ENCODE measurements around the gene PSMC3. TPM values are rescaled to one million over a fixed set of nuclear protein-coding genes. Genes with fewer than 3 reads are reported as not detected.

PSMC3 gene
- total and polyA plus RNA-seq, 9 of the 15 experiments (the other 6 are each of a cell fraction or from before 2014, with no cell fraction given), result 44.3 to 324 (median 240) TPM

DNA sequence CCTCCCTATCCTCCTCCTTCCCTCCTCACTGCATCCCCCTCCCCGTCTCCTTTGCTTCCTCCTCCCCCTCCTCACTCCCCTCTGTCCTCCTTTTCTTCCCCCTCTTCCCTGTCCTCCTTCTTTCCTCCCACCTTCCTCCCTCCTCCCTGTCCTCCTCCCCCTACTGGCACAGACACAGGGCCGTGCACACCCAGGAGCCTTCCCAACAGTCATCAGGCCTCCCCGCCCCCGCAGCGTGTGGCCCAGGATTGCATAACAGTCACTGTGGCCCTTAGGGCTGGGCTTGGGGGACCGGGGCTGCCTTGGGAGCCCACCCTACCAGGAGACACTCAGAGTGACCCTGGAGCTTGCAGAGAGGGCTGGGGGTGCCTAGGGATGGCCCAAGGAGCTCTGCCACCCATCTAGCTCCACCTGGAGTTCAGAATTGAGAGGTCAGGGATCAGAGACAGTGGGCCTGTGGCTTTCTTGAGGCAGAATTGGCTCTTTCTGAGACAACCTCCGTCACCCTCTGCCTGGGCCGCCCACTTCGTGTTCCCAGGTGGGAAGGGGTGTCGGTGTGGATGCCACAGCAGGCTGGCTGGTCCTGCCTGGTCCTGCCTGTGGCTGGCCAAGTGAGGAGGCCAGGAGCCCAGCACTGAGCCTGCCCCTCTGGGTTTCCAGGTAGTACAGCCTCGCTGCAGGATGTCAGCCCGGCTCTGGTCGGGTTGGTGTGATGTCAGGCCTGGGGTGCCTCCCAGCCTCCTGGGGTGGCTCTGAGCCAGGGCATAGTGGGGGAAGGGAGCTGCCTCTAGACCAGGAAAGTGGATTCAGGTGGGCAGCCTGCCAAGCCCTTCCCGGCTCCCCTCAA lies 49.5 kb downstream of the PSMC3 start (continued):
- TF ChIP-seq, protein P1, sequence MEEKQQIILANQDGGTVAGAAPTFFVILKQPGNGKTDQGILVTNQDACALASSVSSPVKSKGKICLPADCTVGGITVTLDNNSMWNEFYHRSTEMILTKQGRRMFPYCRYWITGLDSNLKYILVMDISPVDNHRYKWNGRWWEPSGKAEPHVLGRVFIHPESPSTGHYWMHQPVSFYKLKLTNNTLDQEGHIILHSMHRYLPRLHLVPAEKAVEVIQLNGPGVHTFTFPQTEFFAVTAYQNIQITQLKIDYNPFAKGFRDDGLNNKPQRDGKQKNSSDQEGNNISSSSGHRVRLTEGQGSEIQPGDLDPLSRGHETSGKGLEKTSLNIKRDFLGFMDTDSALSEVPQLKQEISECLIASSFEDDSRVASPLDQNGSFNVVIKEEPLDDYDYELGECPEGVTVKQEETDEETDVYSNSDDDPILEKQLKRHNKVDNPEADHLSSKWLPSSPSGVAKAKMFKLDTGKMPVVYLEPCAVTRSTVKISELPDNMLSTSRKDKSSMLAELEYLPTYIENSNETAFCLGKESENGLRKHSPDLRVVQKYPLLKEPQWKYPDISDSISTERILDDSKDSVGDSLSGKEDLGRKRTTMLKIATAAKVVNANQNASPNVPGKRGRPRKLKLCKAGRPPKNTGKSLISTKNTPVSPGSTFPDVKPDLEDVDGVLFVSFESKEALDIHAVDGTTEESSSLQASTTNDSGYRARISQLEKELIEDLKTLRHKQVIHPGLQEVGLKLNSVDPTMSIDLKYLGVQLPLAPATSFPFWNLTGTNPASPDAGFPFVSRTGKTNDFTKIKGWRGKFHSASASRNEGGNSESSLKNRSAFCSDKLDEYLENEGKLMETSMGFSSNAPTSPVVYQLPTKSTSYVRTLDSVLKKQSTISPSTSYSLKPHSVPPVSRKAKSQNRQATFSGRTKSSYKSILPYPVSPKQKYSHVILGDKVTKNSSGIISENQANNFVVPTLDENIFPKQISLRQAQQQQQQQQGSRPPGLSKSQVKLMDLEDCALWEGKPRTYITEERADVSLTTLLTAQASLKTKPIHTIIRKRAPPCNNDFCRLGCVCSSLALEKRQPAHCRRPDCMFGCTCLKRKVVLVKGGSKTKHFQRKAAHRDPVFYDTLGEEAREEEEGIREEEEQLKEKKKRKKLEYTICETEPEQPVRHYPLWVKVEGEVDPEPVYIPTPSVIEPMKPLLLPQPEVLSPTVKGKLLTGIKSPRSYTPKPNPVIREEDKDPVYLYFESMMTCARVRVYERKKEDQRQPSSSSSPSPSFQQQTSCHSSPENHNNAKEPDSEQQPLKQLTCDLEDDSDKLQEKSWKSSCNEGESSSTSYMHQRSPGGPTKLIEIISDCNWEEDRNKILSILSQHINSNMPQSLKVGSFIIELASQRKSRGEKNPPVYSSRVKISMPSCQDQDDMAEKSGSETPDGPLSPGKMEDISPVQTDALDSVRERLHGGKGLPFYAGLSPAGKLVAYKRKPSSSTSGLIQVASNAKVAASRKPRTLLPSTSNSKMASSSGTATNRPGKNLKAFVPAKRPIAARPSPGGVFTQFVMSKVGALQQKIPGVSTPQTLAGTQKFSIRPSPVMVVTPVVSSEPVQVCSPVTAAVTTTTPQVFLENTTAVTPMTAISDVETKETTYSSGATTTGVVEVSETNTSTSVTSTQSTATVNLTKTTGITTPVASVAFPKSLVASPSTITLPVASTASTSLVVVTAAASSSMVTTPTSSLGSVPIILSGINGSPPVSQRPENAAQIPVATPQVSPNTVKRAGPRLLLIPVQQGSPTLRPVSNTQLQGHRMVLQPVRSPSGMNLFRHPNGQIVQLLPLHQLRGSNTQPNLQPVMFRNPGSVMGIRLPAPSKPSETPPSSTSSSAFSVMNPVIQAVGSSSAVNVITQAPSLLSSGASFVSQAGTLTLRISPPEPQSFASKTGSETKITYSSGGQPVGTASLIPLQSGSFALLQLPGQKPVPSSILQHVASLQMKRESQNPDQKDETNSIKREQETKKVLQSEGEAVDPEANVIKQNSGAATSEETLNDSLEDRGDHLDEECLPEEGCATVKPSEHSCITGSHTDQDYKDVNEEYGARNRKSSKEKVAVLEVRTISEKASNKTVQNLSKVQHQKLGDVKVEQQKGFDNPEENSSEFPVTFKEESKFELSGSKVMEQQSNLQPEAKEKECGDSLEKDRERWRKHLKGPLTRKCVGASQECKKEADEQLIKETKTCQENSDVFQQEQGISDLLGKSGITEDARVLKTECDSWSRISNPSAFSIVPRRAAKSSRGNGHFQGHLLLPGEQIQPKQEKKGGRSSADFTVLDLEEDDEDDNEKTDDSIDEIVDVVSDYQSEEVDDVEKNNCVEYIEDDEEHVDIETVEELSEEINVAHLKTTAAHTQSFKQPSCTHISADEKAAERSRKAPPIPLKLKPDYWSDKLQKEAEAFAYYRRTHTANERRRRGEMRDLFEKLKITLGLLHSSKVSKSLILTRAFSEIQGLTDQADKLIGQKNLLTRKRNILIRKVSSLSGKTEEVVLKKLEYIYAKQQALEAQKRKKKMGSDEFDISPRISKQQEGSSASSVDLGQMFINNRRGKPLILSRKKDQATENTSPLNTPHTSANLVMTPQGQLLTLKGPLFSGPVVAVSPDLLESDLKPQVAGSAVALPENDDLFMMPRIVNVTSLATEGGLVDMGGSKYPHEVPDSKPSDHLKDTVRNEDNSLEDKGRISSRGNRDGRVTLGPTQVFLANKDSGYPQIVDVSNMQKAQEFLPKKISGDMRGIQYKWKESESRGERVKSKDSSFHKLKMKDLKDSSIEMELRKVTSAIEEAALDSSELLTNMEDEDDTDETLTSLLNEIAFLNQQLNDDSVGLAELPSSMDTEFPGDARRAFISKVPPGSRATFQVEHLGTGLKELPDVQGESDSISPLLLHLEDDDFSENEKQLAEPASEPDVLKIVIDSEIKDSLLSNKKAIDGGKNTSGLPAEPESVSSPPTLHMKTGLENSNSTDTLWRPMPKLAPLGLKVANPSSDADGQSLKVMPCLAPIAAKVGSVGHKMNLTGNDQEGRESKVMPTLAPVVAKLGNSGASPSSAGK (IDR thresholded peaks at IDR 0.05), result peak; percentile 36; the same call in 1 of the 2 replicates
- no peak for TF ChIP-seq CHD4 (IDR thresholded peaks at IDR 0.05; ENCODE audit: insufficient read depth, insufficient replicate concordance, low read depth, low read length, poor library complexity, severe bottlenecking)
- no peak; the same call in 1 of the 2 replicates for TF ChIP-seq TAL1 (IDR thresholded peaks at IDR 0.05)
- TF ChIP-seq, protein P2, sequence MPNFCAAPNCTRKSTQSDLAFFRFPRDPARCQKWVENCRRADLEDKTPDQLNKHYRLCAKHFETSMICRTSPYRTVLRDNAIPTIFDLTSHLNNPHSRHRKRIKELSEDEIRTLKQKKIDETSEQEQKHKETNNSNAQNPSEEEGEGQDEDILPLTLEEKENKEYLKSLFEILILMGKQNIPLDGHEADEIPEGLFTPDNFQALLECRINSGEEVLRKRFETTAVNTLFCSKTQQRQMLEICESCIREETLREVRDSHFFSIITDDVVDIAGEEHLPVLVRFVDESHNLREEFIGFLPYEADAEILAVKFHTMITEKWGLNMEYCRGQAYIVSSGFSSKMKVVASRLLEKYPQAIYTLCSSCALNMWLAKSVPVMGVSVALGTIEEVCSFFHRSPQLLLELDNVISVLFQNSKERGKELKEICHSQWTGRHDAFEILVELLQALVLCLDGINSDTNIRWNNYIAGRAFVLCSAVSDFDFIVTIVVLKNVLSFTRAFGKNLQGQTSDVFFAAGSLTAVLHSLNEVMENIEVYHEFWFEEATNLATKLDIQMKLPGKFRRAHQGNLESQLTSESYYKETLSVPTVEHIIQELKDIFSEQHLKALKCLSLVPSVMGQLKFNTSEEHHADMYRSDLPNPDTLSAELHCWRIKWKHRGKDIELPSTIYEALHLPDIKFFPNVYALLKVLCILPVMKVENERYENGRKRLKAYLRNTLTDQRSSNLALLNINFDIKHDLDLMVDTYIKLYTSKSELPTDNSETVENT (CRISPR knock-in tag; IDR thresholded peaks at IDR 0.05), result no peak
- TF ChIP-seq CCNT2 (IDR thresholded peaks at IDR 0.05; ENCODE audit: borderline replicate concordance, extremely low read depth, insufficient read length, low read depth, low read length), result peak; percentile 25
- TF ChIP-seq U2AF1 (optimal IDR thresholded peaks at IDR 0.05; ENCODE audit: low read depth, low read length), result no peak
- TF ChIP-seq FOXJ2 (tag; IDR thresholded peaks at IDR 0.05), result no peak
